HG03103 (cell line): ENCODE measurements around the gene AP1AR.
"Not testable (repeated sequence)": the region's sequence is repeated elsewhere in the genome, so short reads cannot be mapped to it uniquely, and the experiment has no call there.

Source experiments
- ATAC-seq: cut with Tn5 transposase; IDR thresholded peaks from one replicate; pipeline ENCODE4 v1.9.1; 2021; ENCODE audit warnings: low read depth; ENCODE audit not compliant: unreplicated experiment

AP1AR gene

DNA sequence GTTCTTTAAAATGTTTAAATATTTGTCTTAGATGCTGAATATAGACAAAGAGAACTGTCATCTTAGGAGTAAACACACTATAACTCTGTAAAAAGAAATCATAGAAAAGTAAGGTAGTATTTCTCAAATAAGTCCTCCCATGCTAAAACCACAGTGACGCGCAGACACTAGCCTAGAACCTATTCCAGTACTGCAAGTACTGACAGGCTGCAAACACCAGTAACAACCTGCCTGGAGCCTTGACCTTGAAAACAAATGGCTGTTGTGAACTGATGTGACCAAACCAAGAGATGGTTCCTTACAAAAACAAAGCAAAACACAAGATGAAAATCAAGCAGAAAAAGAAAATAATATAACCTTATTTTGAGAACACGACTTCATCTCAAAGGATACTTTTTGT is 45.6 kb downstream of the AP1AR start:
- ATAC-seq: no peak

DNA sequence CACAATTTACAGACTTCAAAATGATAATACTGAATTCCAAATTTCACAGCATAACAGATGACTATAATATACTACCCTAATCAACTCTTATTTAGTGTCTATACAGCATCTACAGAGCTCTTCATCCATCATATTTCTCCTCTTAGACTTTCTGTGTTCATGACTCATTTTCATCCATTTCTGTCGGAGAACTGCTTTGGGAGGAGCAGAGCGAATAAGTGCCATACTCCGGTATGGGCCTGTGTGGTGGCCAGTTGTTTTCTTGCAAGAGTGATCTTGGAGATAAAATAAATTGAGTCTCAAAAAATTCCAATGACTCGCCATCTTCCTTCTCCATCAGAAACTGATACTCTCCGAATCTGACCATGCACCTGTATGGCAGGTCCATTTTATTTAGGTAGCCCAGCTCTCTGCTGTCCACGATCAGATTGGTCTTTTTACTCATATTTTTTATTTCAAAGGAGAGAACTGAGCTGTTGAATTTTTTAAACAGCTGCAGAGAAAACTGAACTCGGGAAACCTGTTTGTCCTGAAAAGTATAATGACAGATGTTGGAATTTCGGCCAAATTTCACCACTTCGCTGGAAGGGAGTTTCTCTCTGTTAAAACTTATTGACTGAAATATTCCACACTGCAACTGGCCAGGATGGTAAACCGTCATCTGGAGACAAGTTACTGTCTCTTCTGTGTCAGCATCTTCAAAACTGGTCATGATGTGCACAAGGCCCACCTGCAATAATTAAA is 46.3 kb downstream of the AP1AR start:
- ATAC-seq: no peak

- ATAC-seq: peak; percentile 53
These were observed 47.7 kb downstream of the AP1AR start for GRCh38 chr4:112279025-112279881.

DNA sequence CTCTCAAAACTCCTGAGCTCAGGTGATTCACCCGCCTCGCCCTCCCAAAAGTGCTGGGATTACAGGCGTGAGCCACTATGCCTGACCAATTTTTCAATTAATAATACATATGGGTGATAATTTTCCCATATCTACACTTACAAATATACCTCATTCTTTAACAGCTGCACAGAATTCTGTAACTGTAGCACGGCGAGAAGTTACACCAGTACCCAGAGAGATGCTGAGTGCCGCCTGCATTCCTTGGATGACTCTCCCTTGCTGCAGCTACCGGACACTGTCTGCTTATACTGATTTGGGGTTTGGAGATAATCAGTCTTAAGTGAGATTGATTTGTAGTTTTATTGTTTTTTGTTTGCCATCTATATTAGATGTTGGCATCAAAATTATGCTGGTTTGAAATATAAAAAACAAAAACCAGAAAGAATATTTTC is 48.3 kb downstream of the AP1AR start:
- ATAC-seq: peak; percentile 12

- no peak for ATAC-seq
These were observed 48.9 kb downstream of the AP1AR start for GRCh38 chr4:112280386-112281056.

DNA sequence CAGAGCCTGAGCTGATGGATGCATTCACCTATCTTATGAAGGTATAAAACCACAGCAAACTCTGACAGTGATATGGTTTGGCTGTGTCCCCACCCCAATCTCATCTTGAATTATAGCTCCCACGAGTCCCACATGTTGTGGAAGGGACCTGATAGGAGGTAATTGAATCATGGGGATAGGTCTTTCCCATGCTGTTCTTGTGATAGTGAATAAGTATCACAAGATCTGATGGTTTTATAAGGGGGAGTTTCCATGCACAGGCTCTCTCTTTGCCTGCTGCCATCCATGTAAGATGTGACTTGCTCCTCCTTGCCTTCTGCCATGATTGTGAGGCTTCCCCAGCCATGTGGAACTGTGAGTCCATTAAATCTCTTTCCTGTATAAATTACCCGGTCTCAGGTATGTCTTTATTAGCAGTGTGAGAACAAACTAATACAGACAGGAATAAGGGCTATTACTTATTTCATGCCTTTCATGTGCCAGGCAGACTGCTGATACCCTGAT is 50.4 kb downstream of the AP1AR start:
- ATAC-seq: not testable (repeated sequence)

DNA sequence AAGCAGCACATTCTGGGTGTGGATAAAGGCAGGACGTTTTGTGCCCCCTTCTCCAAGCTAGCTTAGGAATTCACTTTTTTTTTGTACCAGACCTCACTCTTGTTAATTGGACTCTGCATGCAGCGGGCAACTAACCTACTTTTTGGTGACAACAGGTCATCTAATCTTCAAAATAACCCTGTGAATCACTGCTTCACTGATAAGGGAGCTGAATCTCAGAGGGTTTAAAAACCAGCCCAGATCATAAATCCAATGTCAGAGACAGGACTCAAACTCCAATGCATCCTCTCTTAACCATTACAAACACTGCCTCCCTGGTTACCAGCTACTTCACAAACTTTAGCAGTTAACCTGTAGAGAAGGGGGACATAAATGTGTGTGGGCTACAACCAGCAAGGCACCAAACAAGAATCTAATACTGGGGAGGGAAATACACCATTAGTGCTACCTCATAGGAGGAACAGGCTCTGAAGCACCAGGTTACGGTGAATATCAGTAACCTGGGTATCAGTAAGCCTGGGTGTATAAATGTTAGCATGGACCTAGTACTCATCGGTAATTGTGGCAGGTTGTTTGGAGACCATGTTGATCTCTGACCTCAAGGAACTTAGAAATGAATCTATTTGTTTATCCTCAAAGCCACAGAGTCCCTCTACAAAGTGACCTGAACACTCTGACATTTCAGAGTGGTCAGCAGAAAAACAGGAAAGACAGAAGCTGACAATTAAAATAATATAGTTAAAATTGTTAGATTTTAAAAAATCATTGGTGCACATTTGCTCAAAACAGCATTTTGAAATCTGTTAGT is 51.5 kb downstream of the AP1AR start:
- no peak for ATAC-seq

DNA sequence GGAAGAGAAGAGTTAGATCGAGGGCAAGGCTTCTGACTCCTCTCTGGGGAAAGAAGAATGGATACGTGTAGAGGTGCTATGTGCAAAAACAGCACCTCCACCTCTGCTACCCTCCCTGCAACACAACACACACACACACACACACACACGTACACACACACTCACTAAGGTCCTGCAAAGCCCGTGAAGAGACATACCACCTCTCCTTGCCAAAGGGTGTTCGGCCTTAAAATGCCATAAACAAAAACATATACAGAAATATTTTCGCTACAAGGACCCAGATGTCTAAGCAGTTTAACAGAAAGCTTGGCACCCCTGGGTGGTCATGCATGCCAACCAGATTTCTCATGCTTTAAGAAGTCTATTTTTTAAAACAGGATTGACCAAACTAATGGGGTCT is 52.6 kb downstream of the AP1AR start:
- no peak for ATAC-seq

- no peak for ATAC-seq
These were observed 53.2 kb downstream of the AP1AR start for GRCh38 chr4:112284662-112285411.

- peak; percentile 25 for ATAC-seq
These were observed 55.8 kb downstream of the AP1AR start for GRCh38 chr4:112287258-112287989.

GRCh38 chr4:112288455-112288854 is 56.9 kb downstream of the AP1AR start:
- ATAC-seq: peak; percentile 23

GRCh38 chr4:112289407-112290253 is 58.0 kb downstream of the AP1AR start:
- ATAC-seq: no peak

DNA sequence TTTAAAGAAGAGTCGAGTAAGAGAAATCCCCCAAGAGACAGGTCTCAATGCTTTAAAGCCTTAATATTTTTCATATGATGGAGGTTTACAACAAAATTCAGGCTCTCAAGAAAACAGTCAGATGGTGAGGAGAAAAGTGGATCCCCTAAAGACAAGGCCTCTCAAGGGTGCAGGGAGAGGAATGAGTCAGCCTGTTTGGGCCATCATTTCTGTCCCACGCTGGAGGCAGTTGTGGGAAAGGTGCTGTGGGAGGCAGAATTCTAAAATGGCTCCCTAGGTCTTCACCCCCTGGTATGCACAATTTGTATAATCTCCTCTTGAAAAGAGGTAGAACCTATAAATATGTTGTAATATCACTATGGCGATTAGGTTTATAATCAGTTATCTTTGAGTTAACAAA is 58.8 kb downstream of the AP1AR start:
- no peak for ATAC-seq

DNA sequence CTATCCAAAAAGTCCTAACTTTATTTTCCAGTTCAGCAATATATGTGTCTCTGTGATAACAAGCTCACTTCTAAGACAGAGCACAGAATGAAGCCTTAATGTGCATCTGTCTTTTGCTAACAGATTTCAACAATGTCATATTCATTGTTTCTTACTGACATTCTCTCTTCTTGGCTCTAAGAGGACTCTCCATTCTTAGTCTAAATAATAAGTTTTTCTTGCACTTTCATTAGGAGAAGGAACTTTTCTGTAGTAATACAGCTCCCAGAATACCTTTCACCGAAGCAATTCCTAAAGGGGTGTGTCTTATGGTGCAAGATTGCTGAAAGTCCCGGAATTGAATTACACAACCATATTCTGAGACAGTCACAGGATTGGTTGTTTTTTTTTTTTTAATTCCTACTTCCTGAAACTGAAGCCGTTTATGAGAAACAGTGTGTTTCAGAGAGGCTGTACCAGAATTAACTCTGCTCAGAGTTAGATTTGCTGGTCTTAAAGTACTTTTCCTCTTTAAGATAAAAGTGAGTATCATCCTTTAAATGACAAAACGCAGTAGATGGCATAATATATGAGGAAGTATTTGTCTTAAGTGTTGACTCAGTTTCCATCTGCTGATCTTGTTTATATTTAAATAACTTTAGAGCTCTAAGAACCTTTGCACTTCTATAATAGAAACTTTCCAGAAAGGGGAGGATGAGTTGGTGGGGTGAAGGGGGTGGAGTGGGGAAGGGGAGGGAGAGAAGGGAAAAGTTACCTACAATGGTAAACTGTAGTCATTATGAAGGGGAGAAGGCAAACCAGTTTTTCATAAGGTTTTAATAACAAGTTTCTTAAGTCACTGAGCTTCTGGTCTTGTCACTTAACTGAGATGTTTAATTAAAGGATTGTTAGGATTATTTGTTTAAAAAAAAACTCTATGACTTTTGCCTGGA is 65.6 kb downstream of the AP1AR start, which contains the start of gene ALPK1:
Gene ALPK1, plus strand, starts transcription at position 421 of the 932 bp plus-strand sequence.
- ATAC-seq: peak; percentile 83

DNA sequence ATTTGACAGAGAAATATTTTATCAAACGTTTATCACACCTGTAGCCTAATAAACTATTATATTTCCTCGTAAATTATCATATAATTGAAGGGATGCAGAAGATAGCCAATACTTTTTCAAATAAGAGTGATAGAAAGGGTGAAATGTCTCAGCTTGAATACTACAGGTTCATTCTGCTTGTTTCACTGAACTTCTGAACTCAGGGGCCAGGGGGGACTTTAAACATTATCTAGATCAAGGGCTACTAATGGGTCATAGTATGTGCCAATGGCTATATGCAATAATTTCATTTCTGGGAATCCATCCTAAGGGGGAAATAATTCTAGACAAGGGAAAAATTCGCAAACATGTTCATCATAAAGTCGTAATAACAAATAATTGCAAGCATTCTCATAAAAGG is 68.1 kb downstream of the AP1AR start:
- ATAC-seq: no peak

DNA sequence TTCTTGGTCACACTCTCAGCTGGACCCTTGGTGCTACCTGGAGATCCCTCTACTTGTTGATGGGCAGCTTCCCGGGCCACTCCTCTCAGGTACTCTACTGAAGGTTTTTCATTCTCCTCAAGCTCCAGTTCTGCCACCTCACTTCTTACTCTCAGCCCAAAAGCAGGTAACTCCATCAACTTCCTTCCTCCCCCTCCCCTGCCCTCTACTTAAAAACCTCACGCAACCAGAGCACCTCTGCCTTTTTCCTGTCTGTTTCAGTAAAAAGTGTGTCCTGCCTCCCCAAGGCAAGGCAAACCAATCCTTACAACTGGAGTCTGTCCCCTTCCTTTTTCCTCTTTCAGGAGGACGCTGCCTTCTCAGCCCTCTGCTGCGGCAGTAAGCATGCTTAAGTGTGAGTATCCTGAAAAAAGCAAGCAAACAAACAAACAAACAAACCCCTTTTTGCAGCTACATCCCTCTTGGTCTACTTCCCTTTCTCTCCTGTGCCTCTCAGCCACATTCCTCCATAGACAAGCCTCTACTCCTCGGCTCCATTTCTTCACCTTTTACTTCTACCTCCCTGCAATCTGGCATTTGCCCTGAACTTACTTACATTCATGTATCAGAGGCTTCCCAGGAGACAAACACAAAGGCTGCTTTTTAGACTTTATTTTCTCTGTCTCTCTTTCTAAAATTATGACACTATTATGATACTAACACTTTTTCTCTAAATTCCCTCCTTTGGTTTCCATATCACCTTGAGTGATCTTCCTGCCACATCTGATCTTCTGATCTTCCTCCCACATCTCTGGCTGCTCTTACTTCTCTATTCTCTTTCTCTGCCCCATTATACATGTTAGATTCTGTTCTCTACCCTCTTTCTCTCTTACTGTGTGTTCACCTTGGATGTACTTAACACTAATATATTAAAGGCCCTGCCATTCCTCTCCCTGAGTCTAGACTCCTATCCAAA is 71.0 kb downstream of the AP1AR start:
- no peak for ATAC-seq
